NCI-H1417 treated with DMSO at 0.1 percent for 48 hours (cell line): Measurements from ENCODE around the gene UVSSA.
"Not testable (repeated sequence)": the region's sequence is repeated elsewhere in the genome, so short reads cannot be mapped to it uniquely, and the experiment has no call there.

ENCODE experiments used
- DNase-seq: peaks from one replicate; lab custom pipeline; 2025; lab: John Stamatoyannopoulos, UW

UVSSA gene

GRCh38 chr4:1364217-1364616 lies 17.2 kb downstream of the UVSSA start:
- DNase-seq: no peak

- no peak for DNase-seq
These were observed 17.7 kb downstream of the UVSSA start for GRCh38 chr4:1364748-1365147.

GRCh38 chr4:1365271-1366178 lies 18.5 kb downstream of the UVSSA start:
- no peak for DNase-seq

GRCh38 chr4:1366371-1367229 lies 19.6 kb downstream of the UVSSA start:
- DNase-seq: no peak

- no peak for DNase-seq
These were observed 20.4 kb downstream of the UVSSA start for GRCh38 chr4:1367230-1367935.

- DNase-seq: no peak
These were observed 20.9 kb downstream of the UVSSA start for GRCh38 chr4:1367936-1368289.

GRCh38 chr4:1368421-1369090 lies 21.5 kb downstream of the UVSSA start:
- DNase-seq: no peak

GRCh38 chr4:1369091-1369450 lies 22.1 kb downstream of the UVSSA start:
- DNase-seq: no peak

- no peak for DNase-seq
These were observed 22.6 kb downstream of the UVSSA start for GRCh38 chr4:1369479-1370079.

- no peak for DNase-seq
These were observed 23.5 kb downstream of the UVSSA start for GRCh38 chr4:1370321-1371124.

GRCh38 chr4:1371176-1372165 lies 24.5 kb downstream of the UVSSA start:
- DNase-seq: no peak

- not testable (repeated sequence) for DNase-seq
These were observed 25.6 kb downstream of the UVSSA start for GRCh38 chr4:1372576-1372975.

- DNase-seq: no peak
These were observed 27.1 kb downstream of the UVSSA start for GRCh38 chr4:1373892-1374705.

GRCh38 chr4:1374706-1375045 lies 27.7 kb downstream of the UVSSA start:
- DNase-seq: no peak

- DNase-seq: no peak
These were observed 28.2 kb downstream of the UVSSA start for GRCh38 chr4:1375051-1375721.

GRCh38 chr4:1375761-1376322 lies 28.8 kb downstream of the UVSSA start:
- no peak for DNase-seq

GRCh38 chr4:1376391-1376840 lies 29.4 kb downstream of the UVSSA start:
- DNase-seq: no peak
